ENCODE results near the gene MAPK14.

MAPK14 gene

DNA sequence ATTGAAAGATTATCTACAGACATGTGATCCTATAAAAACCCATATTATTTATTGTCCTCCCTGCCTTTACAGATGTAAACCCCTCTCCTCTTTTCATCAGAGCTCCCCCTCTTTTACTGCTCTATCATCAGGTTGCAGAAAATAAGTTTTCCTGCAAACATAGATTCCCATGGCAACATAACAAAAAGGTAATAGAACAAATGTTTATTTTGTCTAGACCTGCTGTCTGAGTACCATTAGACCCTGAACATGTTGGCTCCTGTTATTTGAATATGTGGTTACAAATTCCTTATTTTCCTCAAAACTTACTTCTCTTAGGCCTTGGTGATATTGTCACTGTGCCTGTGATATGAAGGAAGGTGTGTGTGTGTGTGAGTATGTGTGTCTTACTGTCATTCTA lies 11.5 kb downstream of the MAPK14 start:
- Mint-ChIP-seq H3K4me1 (peaks cover 28% of the 10 kb centered on the region), H3K9me3 (peaks cover 2% of the 10 kb centered on the region), H3K4me3 (no peak overlapping the region), H3K36me3 (ENCODE audit: low read depth) (peaks cover 24% of the 10 kb centered on the region), H3K27me3 (ENCODE audit: low read depth, poor library complexity) (no peaks in the 10 kb centered on the region), H3K27ac (no peak overlapping the region)
- no peak for DNase-seq
- TF ChIP-seq, protein P1, sequence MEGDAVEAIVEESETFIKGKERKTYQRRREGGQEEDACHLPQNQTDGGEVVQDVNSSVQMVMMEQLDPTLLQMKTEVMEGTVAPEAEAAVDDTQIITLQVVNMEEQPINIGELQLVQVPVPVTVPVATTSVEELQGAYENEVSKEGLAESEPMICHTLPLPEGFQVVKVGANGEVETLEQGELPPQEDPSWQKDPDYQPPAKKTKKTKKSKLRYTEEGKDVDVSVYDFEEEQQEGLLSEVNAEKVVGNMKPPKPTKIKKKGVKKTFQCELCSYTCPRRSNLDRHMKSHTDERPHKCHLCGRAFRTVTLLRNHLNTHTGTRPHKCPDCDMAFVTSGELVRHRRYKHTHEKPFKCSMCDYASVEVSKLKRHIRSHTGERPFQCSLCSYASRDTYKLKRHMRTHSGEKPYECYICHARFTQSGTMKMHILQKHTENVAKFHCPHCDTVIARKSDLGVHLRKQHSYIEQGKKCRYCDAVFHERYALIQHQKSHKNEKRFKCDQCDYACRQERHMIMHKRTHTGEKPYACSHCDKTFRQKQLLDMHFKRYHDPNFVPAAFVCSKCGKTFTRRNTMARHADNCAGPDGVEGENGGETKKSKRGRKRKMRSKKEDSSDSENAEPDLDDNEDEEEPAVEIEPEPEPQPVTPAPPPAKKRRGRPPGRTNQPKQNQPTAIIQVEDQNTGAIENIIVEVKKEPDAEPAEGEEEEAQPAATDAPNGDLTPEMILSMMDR (IDR thresholded peaks at IDR 0.05) = no peak

DNA sequence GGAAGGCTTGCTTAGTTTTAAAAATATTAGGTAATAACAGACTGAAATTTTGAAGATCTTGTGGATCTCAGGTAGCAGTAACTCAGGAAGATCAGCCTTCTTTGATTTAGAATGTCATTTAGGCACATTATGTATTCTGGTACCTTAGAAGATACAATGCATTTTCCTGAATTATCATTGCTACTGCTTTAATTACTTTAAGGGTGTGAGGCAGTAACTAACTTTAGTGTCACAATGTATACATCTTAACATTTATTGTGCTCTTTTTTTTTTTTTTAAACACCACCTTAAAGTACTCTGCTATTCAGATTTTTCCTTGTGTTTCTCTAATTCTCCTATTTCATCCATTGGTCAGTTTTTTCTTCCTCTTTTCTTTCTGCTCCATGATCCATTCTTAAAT lies 13.3 kb downstream of the MAPK14 start:
- Mint-ChIP-seq H3K36me3 (ENCODE audit: low read depth) (peaks cover 21% of the 10 kb centered on the region), H3K4me3 (no peak overlapping the region), H3K27me3 (ENCODE audit: low read depth, poor library complexity) (no peaks in the 10 kb centered on the region), H3K4me1 (peaks cover 23% of the 10 kb centered on the region), H3K27ac (no peak overlapping the region), H3K9me3 (peaks cover 6% of the 10 kb centered on the region)
- TF ChIP-seq, protein P1 (IDR thresholded peaks at IDR 0.05) = no peak
- no peak for DNase-seq

DNA sequence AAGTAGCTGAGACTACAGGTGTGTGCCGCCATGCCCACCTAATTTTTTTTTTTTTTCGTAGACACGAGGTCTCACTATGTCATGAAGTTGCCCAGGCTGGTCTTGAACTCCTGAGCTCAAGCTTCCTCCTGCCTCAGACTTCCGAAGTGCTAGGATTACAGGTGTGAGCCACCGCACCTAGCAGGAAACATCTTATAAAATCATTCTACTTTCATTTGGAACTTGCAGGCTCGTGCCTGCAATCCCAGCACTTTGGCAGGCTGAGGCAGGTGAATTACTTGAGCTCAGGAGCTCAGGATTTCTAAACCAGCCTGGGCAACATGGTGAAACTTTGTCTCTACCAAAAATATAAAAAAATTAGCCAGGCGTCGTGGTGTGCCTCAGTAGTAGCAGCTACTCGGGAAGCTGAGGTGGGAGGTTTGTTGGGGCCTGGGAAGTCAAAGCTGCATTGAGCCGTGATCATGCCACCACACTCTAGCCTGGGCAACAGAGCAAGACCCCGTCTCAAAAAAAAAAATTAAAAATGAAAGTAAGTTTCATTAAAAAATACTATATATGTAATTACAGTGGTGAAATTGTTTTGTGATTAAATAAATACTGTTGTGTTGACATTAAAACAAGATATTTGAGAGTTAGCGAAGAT lies 15.1 kb downstream of the MAPK14 start:
- Mint-ChIP-seq H3K4me3 (no peak overlapping the region), H3K27me3 (ENCODE audit: low read depth, poor library complexity) (no peaks in the 10 kb centered on the region), H3K27ac (no peak overlapping the region), H3K9me3 (peaks cover 6% of the 10 kb centered on the region), H3K4me1 (peaks cover 23% of the 10 kb centered on the region), H3K36me3 (ENCODE audit: low read depth) (peaks cover 24% of the 10 kb centered on the region)
- DNase-seq = no peak
- TF ChIP-seq, protein P1 (IDR thresholded peaks at IDR 0.05) = no peak

DNA sequence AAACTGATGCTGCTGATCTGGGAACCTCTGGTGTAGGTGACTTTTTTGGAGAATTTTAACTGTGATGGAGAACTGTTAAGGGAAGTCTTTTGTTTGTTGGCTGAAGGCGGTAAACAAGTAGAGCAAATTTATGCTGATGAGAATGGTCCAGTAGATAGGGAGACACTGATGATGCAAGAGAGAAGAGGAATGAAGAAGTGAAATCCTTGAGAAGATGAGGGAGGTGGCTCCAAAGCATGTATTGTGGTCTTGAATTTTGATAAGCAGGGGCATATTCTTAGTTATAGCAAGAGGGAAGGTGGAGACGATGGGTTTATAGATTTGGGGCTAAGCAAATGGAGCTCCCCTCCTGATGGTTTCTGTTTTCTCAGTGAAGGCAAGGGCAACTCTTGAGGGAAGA lies 22.0 kb downstream of the MAPK14 start:
- Mint-ChIP-seq H3K27me3 (ENCODE audit: low read depth, poor library complexity) (no peaks in the 10 kb centered on the region), H3K36me3 (ENCODE audit: low read depth) (peaks cover 7% of the 10 kb centered on the region), H3K9me3 (no peaks in the 10 kb centered on the region), H3K27ac (no peak overlapping the region), H3K4me1 (no peaks in the 10 kb centered on the region), H3K4me3 (no peak overlapping the region)
- TF ChIP-seq, protein P1 (IDR thresholded peaks at IDR 0.05) = no peak
- no peak for DNase-seq

- Mint-ChIP-seq H3K4me1 (peaks cover 5% of the 10 kb centered on the region), H3K36me3 (ENCODE audit: low read depth) (peaks cover 7% of the 10 kb centered on the region), H3K27ac (no peak overlapping the region), H3K9me3 (no peaks in the 10 kb centered on the region), H3K27me3 (ENCODE audit: low read depth, poor library complexity) (no peaks in the 10 kb centered on the region), H3K4me3 (no peak overlapping the region)
- TF ChIP-seq, protein P1 (IDR thresholded peaks at IDR 0.05) = no peak
- DNase-seq = no peak
Observed at GRCh38 chr6:36050305-36050704, 22.7 kb downstream of the MAPK14 start.

Data from nephron progenitor cell (in vitro differentiated cells).